Body of pancreas (tissue), 4 donors: Measurements from ENCODE around the gene HECTD3. TPM values are rescaled to one million over a fixed set of nuclear protein-coding genes. Genes with fewer than 3 reads are reported as not detected.
"Not testable (repeated sequence)": the region's sequence is repeated elsewhere in the genome, so short reads cannot be mapped to it uniquely, and the experiment has no call there.

ENCODE experiments used
- ATAC-seq: fragments of 150-250 bp; one replicate; pipeline ENCODE4 v1.9.1; 2016
- DNase-seq, 4 donors: peaks; one replicate each; pipeline ENCODE4 v3.0.0-alpha.2; 2019
- H3K27ac ChIP-seq, 4 donors: fragments of 200-600 bp; sonication (generic); 1 replicate in 3 of 4; 2 replicates in 1 of 4; pipeline versions ENCODE4 v1.5.1 to v1.6.1; 2016 to 2019; ENCODE audit warnings: mild to moderate bottlenecking in 1 of 4, mixed read lengths in 1 of 4, moderate library complexity in 1 of 4
- H3K27me3 ChIP-seq, 2 donors: fragments of 200-600 bp; sonication (generic); one replicate each; pipeline ENCODE4 v1.6.0; 2016; ENCODE audit warnings: mild to moderate bottlenecking in 1 of 2
- H3K36me3 ChIP-seq, 2 donors: fragments of 200-600 bp; sonication (generic); replicated peaks in 1 of 2; 2 replicates each; pipeline ENCODE4 v1.5.1; 2016; ENCODE audit warnings: low read depth in 2 of 2; ENCODE audit not compliant: insufficient read depth in 1 of 2
- H3K4me1 ChIP-seq: fragments of 200-600 bp; sonication (generic); one replicate; pipeline ENCODE4 v1.6.0; 2016
- H3K4me3 ChIP-seq, 2 donors: fragments of 200-600 bp; sonication (generic); 1 replicate in 1 of 2; 2 replicates in 1 of 2; pipeline ENCODE4 v1.5.1; 2016 to 2019
- H3K9me3 ChIP-seq, 3 donors: fragments of 200-600 bp; sonication (generic); 1 replicate in 2 of 3; 2 replicates in 1 of 3; pipeline ENCODE4 v1.5.1; 2016
- POLR2A ChIP-seq, 3 donors: fragments of 450-650 bp; IDR thresholded peaks; one replicate each; pipeline ENCODE4 v1.6.1; 2016; ENCODE audit warnings: antibody characterized with exemption in 3 of 3, mild to moderate bottlenecking in 2 of 3
- WGBS, 2 donors: methylation state at CpG; one replicate each; pipeline ENCODE4 v1.1.5; 2017; 5-methylcytosine and 5-hydroxymethylcytosine counted together
- intact Hi-C: fragments of 100-400 bp; cut with DNase I; formaldehyde crosslinking; loops from one replicate; pipeline ENCODE4 v1.15.1; 2023
- total RNA-seq, 2 donors: library from RNA; depleted of rRNA; stranded (reverse); fragments of >200 nt; gene quantifications; one replicate each; pipeline ENCODE4 v1.1.0, GENCODE V29; 2016
- TF ChIP-seq, protein P1 (sequence below), 7 experiments: fragments of 450-650 bp in 4 of 7; fragments of 200-600 bp in 3 of 7; sonication (generic) in 3 of 7; IDR thresholded peaks; one replicate each; pipeline ENCODE4 v1.5.1; 2016 to 2019; ENCODE audit warnings: antibody characterized with exemption in 7 of 7

Gene HECTD3
- total RNA-seq, 2 donors from 2014 or later, result 42.3 to 51.4 TPM

DNA sequence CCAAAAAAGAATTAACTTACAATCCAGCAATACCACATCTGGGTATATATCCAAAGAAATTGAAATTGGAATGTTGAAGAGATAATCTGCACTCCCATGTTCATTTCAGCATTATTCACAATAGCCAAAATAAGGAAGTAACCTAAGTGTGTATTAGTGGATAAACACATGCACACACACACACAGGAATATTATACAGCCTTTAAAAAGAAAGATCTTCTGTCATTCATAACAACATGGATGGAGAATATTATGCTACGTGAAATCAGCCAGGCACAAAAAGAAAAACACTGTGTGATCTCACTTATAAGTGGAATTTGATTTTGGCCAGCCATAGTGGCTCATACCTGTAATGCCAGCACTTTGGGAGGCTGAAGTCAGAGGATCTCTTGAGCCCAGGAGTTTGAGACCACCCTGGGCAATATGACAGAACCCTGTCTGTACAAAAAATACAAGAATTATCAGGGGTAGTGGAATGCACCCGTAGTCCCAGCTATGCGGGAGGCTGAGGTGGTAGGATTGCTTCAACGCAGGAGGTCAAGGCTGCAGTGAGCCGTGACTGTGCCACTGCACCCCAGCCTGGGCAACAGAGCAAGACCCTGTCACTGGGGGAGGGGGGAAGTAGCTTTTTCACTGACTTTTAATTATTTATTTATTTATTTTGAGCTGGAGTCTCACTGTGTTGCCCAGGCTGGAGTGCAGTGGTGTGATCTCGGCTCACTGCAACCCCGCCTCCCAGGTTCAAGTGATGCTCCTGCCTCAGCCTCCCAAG lies 15.5 kb downstream of the HECTD3 start:
- WGBS, 2 donors, result 88 to 93% methylated on average over 7 of the region's 7 CpGs

DNA sequence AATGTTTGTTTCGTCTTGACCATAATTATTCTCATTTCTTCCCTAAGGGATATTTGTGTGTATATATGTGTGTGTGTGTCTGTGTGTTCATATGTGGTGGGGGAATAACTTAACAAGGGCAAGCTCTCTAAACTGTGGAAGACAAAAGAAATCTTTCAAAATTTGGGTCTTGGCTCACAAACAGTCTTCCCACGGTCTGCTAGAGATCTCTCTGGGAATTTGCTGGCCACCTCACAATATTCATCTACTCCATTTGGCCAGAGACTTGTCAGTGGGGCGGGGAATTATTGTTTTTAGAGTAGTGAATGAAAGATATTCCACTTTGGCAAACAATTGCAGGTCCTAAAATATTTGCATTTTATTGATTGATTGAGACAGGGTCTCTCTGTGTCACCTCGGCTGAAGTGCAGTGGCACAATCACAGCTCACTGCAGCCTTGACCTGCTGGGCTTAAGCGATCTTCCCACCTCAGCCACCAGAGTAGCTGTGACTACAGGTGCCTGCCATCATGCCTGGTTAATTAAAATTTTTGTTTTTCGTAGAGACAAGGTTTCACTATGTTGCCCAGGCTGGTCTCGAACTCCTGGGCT lies 16.7 kb downstream of the HECTD3 start:
- Histone ChIP-seq H3K27ac (no peak overlapping the region), H3K36me3 (no peaks in the 10 kb centered on the region), H3K9me3 (no peaks in the 10 kb centered on the region), H3K4me1 (no peaks in the 10 kb centered on the region), H3K27me3 (no peaks in the 10 kb centered on the region), H3K4me3 (no peak overlapping the region)
- intact Hi-C loops, result no loop called here
- DNase-seq (no peak), ATAC-seq (no peak)
- WGBS, 2 donors, result 52 to 57% methylated on average over 7 of the region's 7 CpGs
- TF ChIP-seq, protein P1, sequence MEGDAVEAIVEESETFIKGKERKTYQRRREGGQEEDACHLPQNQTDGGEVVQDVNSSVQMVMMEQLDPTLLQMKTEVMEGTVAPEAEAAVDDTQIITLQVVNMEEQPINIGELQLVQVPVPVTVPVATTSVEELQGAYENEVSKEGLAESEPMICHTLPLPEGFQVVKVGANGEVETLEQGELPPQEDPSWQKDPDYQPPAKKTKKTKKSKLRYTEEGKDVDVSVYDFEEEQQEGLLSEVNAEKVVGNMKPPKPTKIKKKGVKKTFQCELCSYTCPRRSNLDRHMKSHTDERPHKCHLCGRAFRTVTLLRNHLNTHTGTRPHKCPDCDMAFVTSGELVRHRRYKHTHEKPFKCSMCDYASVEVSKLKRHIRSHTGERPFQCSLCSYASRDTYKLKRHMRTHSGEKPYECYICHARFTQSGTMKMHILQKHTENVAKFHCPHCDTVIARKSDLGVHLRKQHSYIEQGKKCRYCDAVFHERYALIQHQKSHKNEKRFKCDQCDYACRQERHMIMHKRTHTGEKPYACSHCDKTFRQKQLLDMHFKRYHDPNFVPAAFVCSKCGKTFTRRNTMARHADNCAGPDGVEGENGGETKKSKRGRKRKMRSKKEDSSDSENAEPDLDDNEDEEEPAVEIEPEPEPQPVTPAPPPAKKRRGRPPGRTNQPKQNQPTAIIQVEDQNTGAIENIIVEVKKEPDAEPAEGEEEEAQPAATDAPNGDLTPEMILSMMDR (IDR thresholded peaks at IDR 0.05), result no peak
- no peak for TF ChIP-seq POLR2A (IDR thresholded peaks at IDR 0.05)

More for the DNA sequence above, 15.5 kb downstream of the HECTD3 start:
- Histone ChIP-seq H3K36me3 (no peaks in the 10 kb centered on the region), H3K9me3 (no peaks in the 10 kb centered on the region), H3K4me1 (peaks cover 1% of the 10 kb centered on the region), H3K27ac (no peak overlapping the region), H3K4me3 (no peak overlapping the region), H3K27me3 (no peaks in the 10 kb centered on the region)
- DNase-seq, result no peak
- ATAC-seq, result no peak
- intact Hi-C loops, result no loop called here
- TF ChIP-seq, protein P1 (IDR thresholded peaks at IDR 0.05), result no peak
- TF ChIP-seq POLR2A (IDR thresholded peaks at IDR 0.05), result no peak

DNA sequence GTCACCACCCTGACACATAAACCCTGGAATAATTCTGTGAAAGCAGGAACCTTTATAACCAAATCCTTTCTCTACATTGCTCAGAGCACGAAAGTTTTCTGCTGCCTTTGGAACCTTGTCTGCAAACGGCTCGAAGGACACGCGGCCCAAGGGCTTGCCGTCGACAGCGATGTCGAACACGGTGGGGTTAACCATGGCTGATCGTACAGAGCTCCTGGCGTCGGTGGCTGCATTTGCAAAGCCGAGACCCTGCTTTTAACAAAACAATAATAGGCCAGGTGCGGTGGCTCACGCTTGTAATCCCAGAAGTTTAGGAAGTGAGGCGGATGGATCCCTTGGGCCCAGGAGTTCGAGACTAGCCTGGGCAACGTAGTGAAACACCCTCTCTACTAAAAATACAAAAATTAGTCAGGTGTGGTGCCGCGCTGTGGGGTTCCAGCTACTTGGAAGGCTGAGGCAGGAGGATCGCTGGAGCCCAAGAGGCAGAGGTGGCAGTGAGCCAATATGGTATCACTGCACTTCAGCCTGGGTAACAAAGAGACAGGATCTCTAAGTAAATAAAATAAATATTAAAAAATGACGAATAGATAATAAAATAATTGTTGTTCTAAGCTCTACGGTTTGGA lies 22.5 kb downstream of the HECTD3 start:
- WGBS, 2 donors, result 85 to 88% methylated on average over 24 of the region's 24 CpGs
- Histone ChIP-seq H3K36me3 (no peaks in the 10 kb centered on the region), H3K27ac (no peak overlapping the region), H3K4me3 (no peak overlapping the region), H3K4me1 (peaks cover 13% of the 10 kb centered on the region), H3K27me3 (no peaks in the 10 kb centered on the region), H3K9me3 (no peaks in the 10 kb centered on the region)
- intact Hi-C loops, result no loop called here
- ATAC-seq (no peak), DNase-seq (no peak)
- no peak for TF ChIP-seq POLR2A (IDR thresholded peaks at IDR 0.05)
- TF ChIP-seq, protein P1 (IDR thresholded peaks at IDR 0.05), result no peak

DNA sequence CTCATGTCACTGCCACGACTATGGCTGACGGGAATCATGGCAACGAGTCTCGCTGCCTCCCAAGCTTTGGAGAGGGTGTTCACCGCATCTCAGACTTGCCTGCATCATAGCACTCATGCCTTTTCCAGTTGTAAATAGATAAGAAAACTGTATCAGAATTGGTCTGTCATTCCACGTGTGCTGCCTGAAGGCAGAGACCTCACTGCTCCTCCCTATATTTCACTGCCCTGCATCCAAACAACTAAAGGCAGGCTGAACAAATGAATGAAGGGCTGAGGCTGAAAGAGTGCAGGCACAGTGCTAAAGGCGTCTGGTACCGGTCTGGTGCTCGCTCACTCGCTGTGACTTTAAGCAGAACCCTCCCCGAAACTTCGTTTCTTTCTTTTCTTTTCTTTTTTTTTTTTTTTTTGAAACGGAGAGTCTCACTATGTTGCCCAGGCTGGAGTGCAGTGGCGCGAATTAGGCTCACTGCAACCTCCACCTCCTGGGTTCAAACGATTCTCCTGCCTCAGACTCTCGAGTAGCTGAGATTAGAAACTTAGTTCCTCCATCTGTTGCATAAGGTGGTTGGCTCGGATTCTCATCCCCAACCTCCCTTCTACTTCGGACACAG lies 25.3 kb downstream of the HECTD3 start:
- Histone ChIP-seq H3K27ac (peak overlapping the region in 3 of 4 donors; percentile 53 to 80 (median 63)), H3K4me1 (peaks cover 13% of the 10 kb centered on the region), H3K4me3 (peak overlapping the region; percentile 38 to 46), H3K9me3 (no peaks in the 10 kb centered on the region), H3K36me3 (peaks cover 0 to under 1% of the 10 kb centered on the region in 2 donors), H3K27me3 (no peaks in the 10 kb centered on the region)
- DNase-seq (no peak), ATAC-seq (peak; percentile 2)
- TF ChIP-seq, protein P1 (IDR thresholded peaks at IDR 0.05), result no peak
- no peak for TF ChIP-seq POLR2A (IDR thresholded peaks at IDR 0.05)
- 3% methylated on average over 14 to 19 of the region's 19 CpGs for WGBS, 2 donors
- intact Hi-C loops, result no loop called here

DNA sequence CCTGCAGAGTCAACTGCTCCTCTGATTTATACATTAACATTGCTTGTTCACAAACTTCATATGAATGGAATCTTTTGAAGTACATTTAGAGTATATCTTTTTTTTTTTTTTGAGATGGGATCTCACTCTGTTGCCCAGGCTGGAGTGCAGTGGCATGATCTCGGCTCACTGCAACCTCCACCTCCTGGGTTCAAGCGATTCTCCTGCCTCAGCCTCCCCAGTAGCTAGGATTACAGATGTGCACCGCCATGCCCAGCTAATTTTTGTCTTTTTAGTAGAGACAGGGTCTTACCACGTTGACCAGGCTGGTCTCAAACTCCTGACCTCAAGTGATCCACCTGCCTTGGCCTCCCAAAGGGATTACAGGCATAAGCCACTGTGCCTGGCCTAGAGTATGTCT lies 33.8 kb downstream of the HECTD3 start:
- H3K9me3 ChIP-seq, intact Hi-C loops, H3K27ac ChIP-seq, H3K4me3 ChIP-seq, H3K27me3 ChIP-seq, H3K4me1 ChIP-seq, DNase-seq, ATAC-seq: not testable (repeated sequence)
- H3K36me3 ChIP-seq, result peaks cover 4 to 24% of the 10 kb centered on the region in 2 donors
- 94 to 98% methylated on average over 4 of the region's 4 CpGs for WGBS, 2 donors
